Suppressor macrophage treated with lipopolysaccharide for 4 hours (primary cell): ENCODE measurements around the gene PSMD1.
"Not testable (repeated sequence)": the region's sequence is repeated elsewhere in the genome, so short reads cannot be mapped to it uniquely, and the experiment has no call there.

Experiments used
- DNase-seq: peaks from one replicate; pipeline ENCODE4 v3.0.0-alpha.2; 2020

PSMD1 gene

GRCh38 chr2:231118614-231118942, 61.9 kb downstream of the PSMD1 start:
- no peak for DNase-seq

GRCh38 chr2:231123362-231123898, 66.8 kb downstream of the PSMD1 start:
- peak; percentile 22 for DNase-seq

- peak; percentile 14 for DNase-seq
Observed at GRCh38 chr2:231124838-231125568, 68.3 kb downstream of the PSMD1 start, which contains the start of gene HTR2B. Gene HTR2B, minus strand, starts transcription at chr2:231125042. Its CDS starts 1,278 bp downstream, at chr2:231123764.

DNA sequence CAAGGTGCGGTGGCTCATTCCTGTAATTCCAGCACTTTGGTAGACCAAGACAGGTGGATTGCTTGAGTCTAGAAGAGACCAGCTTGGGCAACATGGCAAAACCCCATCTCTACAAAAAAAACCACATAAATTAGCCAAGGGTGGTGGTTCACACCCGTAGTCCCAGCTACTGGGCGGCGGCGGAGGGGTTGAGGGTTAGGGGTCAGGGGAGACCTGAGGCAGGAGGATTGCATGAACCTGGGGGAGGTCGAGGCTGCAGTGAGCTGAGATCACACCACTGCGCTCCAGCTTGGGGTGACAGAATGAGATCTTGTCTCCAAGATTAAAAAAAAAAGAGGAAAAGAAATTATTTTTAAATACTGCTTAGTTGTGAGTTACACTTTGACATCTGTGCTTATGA, 69.5 kb downstream of the PSMD1 start:
- DNase-seq, result no peak

DNA sequence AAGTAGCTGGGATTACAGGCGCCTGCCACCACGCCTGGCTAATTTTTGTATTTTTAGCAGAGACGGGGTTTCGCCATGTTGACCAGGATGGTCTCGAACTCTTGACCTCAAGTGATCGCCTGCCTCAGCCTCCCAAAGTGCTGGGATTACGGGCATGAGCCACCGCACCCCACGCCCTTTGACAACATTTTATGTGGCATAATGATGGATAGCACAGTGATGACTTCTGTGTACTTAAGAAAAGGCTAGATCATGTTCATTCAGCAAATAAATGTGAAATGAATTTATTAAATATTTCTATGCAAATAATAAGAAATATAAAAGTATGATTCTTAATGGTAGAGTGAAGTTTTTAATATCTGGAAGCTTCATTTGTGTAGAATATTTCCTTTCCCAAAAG, 70.8 kb downstream of the PSMD1 start:
- DNase-seq, result no peak

GRCh38 chr2:231127936-231128335, 71.3 kb downstream of the PSMD1 start:
- DNase-seq, result no peak

DNA sequence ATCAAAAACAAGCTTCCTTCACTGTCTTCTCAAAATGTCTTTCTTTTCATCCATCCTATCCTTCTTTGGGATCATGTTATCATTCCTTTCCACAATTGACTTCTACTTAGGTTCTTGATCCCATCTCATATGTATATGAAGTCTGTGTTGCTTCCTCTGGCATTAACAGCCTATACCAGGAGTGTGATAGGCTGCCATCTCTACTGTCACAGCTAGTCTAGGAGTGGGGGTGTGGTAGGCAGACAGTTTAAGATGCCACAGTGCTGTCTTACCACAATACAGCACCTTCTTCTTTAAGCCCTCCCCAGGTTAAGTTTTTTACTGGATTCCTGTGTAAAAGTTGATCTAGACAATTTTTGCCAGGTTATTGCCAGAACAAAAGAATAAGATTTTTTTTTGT, 71.9 kb downstream of the PSMD1 start:
- DNase-seq, result no peak

GRCh38 chr2:231129216-231129615, 72.5 kb downstream of the PSMD1 start:
- no peak for DNase-seq

- DNase-seq, result no peak
Observed at GRCh38 chr2:231130336-231131056, 73.8 kb downstream of the PSMD1 start.

DNA sequence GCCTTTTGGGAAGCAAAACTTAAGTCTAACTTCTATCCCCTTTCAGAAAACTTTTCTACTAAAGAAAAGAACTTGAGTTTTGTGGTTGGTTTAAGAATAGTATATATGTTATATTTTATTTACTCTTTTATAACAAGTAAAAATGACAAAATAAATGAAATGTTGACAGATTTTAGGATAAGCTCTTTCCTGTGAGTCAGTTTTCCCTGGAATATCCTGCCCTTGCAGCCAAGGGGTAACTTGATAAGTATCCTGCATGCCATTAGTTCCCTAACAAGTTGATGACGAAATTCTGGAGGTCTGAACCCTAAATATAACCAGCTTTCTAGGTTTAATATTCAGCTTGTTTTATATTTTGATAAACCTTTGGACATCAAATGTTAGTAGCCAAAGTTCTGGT, 75.5 kb downstream of the PSMD1 start:
- no peak for DNase-seq

DNA sequence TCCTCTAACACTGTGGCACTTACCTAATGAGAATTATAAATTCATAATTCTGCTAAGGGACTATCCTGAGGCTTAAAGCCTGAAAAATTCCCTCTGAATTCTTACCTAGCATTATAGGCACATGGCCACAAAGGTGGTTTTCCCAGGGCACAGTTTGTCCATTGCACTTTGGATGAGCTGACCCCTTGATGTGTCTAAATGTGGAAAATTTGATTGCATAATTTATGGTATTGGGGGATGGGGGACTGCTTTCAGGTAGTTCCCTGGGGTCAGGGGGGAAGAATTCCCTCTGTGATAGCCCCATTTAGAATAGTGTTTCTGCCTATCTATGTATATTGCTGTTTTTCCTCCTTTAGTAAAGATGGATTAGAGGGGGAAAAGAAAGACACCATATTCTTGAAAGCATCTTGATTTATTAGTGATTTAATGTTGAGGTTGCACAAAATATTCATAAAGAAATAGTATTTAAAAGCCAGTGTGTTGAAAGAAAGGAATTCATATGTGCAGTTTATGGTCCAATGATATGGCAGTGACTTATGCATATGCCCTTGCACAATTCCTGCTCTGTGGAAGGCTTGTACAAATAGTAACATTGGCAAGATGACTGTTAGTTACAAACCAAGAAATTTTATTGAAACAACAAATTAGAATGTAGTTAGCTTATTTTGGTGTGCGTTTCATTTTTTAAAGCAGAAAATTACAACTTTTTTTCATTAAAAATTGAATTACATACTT, 76.9 kb downstream of the PSMD1 start:
- peak; percentile 48 for DNase-seq

GRCh38 chr2:231134910-231135655, 78.4 kb downstream of the PSMD1 start:
- DNase-seq, result peak; percentile 63

GRCh38 chr2:231138699-231139098, 82.0 kb downstream of the PSMD1 start:
- DNase-seq, result no peak

GRCh38 chr2:231139796-231140195, 83.1 kb downstream of the PSMD1 start:
- peak; percentile 23 for DNase-seq

- not testable (repeated sequence) for DNase-seq
Observed at GRCh38 chr2:231140808-231141207, 84.1 kb downstream of the PSMD1 start.

GRCh38 chr2:231144896-231145295, 88.2 kb downstream of the PSMD1 start:
- no peak for DNase-seq

- no peak for DNase-seq
Observed at GRCh38 chr2:231146665-231147064, 90.0 kb downstream of the PSMD1 start.

- no peak for DNase-seq
Observed at GRCh38 chr2:231152800-231153557, 96.3 kb downstream of the PSMD1 start.

DNA sequence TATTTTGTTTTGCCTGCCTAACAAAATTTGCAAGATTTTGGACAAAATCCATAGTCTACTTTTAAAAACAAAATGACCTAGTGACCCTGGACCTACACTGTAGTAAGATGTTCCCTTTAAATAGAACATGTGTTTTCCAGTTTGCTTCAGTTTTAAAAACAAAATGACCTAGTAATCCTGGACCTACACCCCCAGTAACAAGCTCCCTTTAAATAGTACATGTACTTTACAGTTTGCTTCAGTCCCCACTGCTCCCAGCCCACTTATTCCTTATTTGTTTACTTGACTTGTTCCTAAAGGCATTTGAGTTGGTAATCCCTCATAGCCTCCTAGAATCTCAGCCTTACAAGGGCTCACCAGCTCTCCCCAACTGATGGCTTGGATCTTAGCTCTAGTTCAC, 102.6 kb downstream of the PSMD1 start:
- DNase-seq, result no peak

- no peak for DNase-seq
Observed at GRCh38 chr2:231160701-231161100, 104.0 kb downstream of the PSMD1 start.

DNA sequence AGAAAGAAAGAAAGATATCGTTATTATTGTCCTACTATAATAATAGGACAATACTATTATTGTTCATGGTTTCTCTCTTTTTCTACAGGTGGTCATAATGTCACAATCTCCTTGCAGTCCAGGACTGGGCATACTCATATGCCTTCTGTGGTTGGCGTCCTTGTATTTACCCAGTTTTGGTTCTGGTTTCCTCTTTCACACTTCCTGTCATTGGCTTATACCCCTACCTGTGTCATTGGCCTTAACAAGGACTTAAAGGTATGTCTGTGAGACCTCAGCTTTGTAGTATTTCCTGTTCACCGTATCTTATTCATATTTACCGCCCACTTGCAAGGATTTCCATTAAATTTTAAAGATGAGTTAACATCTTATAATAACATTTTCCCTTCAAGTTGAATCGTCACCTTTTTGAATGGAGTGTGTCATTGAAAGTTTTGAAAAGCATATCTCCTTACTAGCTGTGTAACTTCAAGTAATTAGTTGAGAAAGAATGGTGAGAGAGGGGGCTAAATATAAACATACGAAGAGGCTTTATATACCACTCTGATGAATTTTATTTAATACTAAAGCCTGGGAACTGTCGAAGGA, 104.7 kb downstream of the PSMD1 start:
- DNase-seq, result no peak
